Activated CD8-positive, alpha-beta memory T cell treated with anti-CD3 and anti-CD28 coated beads, Interleukin-2, amount 10 ng/mL, durations not matched to agents 7 days and 5 days (primary cell): Measurements from ENCODE around the gene CLGN. TPM values are rescaled to one million over a fixed set of nuclear protein-coding genes. Genes with fewer than 3 reads are reported as not detected.

Experiments used
- ATAC-seq: fragments of 150-1000 bp; cut with Tn5 transposase; one replicate; pipeline ENCODE4 v1.10.0; 2021; ENCODE audit warnings: moderate library complexity
- CTCF ChIA-PET: fragments of 350-600 bp; sonication (Branson Sonifier 250); formaldehyde crosslinking; loops from one replicate; lab custom pipeline; 2021; ENCODE audit warnings: antibody characterized with exemption; lab: Charles Lee
- DNase-seq: peaks from one replicate; pipeline ENCODE4 v3.0.0-alpha.2; 2020
- H3K27ac Mint-ChIP-seq: one replicate; pipeline ENCODE4 v1.8.0; 2021; ENCODE audit warnings: mild to moderate bottlenecking, mixed read lengths
- H3K27me3 Mint-ChIP-seq: one replicate; pipeline ENCODE4 v1.8.0; 2021; ENCODE audit warnings: mixed read lengths
- H3K36me3 Mint-ChIP-seq: one replicate; pipeline ENCODE4 v1.8.0; 2021; ENCODE audit warnings: mild to moderate bottlenecking, mixed read lengths
- H3K4me1 Mint-ChIP-seq: one replicate; pipeline ENCODE4 v1.8.0; 2021; ENCODE audit warnings: mixed read lengths
- H3K4me3 Mint-ChIP-seq: one replicate; pipeline ENCODE4 v1.8.0; 2021; ENCODE audit warnings: mild to moderate bottlenecking, moderate library complexity, mixed read lengths
- H3K9me3 Mint-ChIP-seq: one replicate; pipeline ENCODE4 v1.8.0; 2022; ENCODE audit warnings: low read depth, mixed read lengths
- total RNA-seq, 2 experiments: library from RNA; stranded (reverse); gene quantifications; one replicate each; pipeline ENCODE4 v1.2.3, GENCODE V29; 2021

Gene CLGN
- total RNA-seq, 2 experiments from 2014 or later, result 0.15 TPM; not detected in 1

- no peak for ATAC-seq
- no peak for DNase-seq
- CTCF ChIA-PET, result interaction anchor here (0.7 to 3.0 kb wide), 3 partner anchors 8 to 241 kb away, joined by 3 to 18 read pairs (median 3); no protein-coding TSS in a partner anchor
- no peaks in the 10 kb centered on the region for H3K27me3 Mint-ChIP-seq
- no peaks in the 10 kb centered on the region for H3K9me3 Mint-ChIP-seq
- peaks cover 3% of the 10 kb centered on the region for H3K4me1 Mint-ChIP-seq
- no peak overlapping the region for H3K4me3 Mint-ChIP-seq
- no peaks in the 10 kb centered on the region for H3K36me3 Mint-ChIP-seq
- no peak overlapping the region for H3K27ac Mint-ChIP-seq
Measured at GRCh38 chr4:140367738-140368137, 59.7 kb downstream of the CLGN start.

- no peaks in the 10 kb centered on the region for H3K36me3 Mint-ChIP-seq
Measured at GRCh38 chr4:140363558-140363957, 63.9 kb downstream of the CLGN start.

GRCh38 chr4:140363051-140363450 is 64.4 kb downstream of the CLGN start:
- H3K27ac Mint-ChIP-seq, result no peak overlapping the region
- H3K27me3 Mint-ChIP-seq, result no peaks in the 10 kb centered on the region
- ATAC-seq, result no peak
- no peaks in the 10 kb centered on the region for H3K9me3 Mint-ChIP-seq
- no peak for DNase-seq
- CTCF ChIA-PET, result interaction anchor here (1.1 kb wide), 1 partner anchor 10 kb away, joined by 5 read pairs; the partner anchor contains the start of gene SCOC
- H3K4me1 Mint-ChIP-seq, result no peaks in the 10 kb centered on the region
- H3K36me3 Mint-ChIP-seq, result no peaks in the 10 kb centered on the region
- no peak overlapping the region for H3K4me3 Mint-ChIP-seq

More at GRCh38 chr4:140363558-140363957, 63.9 kb downstream of the CLGN start:
- ATAC-seq, result no peak
- Mint-ChIP-seq H3K4me1 (no peaks in the 10 kb centered on the region), H3K4me3 (no peak overlapping the region), H3K9me3 (no peaks in the 10 kb centered on the region), H3K27me3 (no peaks in the 10 kb centered on the region), H3K27ac (no peak overlapping the region)
- DNase-seq, result no peak
- CTCF ChIA-PET, result interaction anchor here (1.1 kb wide), 2 partner anchors 10 to 275 kb away, joined by 3 to 5 read pairs; partner anchors contain the start of gene SCOC

- Mint-ChIP-seq H3K36me3 (no peaks in the 10 kb centered on the region), H3K9me3 (no peaks in the 10 kb centered on the region), H3K4me3 (no peak overlapping the region), H3K4me1 (no peaks in the 10 kb centered on the region), H3K27ac (no peak overlapping the region), H3K27me3 (peaks cover 7% of the 10 kb centered on the region)
- ATAC-seq (no peak), DNase-seq (no peak)
- CTCF ChIA-PET, result interaction anchor here (1.3 to 4.6 kb wide), 10 partner anchors 8 to 278 kb away, joined by 4 to 38 read pairs (median 10); partner anchors contain the start of genes ELMOD2 and SCOC
Measured at GRCh38 chr4:140361099-140361498, 66.3 kb downstream of the CLGN start.

GRCh38 chr4:140359562-140360427 is 67.7 kb downstream of the CLGN start:
- Mint-ChIP-seq H3K4me3 (no peak overlapping the region), H3K36me3 (no peaks in the 10 kb centered on the region), H3K27me3 (peaks cover 7% of the 10 kb centered on the region), H3K9me3 (no peaks in the 10 kb centered on the region), H3K27ac (no peak overlapping the region), H3K4me1 (no peaks in the 10 kb centered on the region)
- ATAC-seq (peak; percentile 93), DNase-seq (peak; percentile 82)
- CTCF ChIA-PET, result interaction anchor here (0.7 to 4.6 kb wide), 24 partner anchors 9 to 704 kb away, joined by 3 to 38 read pairs (median 6); partner anchors contain the start of genes CLGN, ELMOD2, MGAT4D and SCOC

- CTCF ChIA-PET, result interaction anchor here (1.0 to 4.6 kb wide), 3 partner anchors 11 to 105 kb away, joined by 3 to 38 read pairs (median 18); partner anchors contain the start of gene SCOC
- no peak overlapping the region for H3K27ac Mint-ChIP-seq
- DNase-seq (no peak), ATAC-seq (no peak)
- peaks cover 11% of the 10 kb centered on the region for H3K27me3 Mint-ChIP-seq
- no peaks in the 10 kb centered on the region for H3K9me3 Mint-ChIP-seq
- H3K36me3 Mint-ChIP-seq, result no peaks in the 10 kb centered on the region
- no peak overlapping the region for H3K4me3 Mint-ChIP-seq
- H3K4me1 Mint-ChIP-seq, result peaks cover 3% of the 10 kb centered on the region
Measured at GRCh38 chr4:140358281-140358680, 69.2 kb downstream of the CLGN start.

GRCh38 chr4:140357868-140358267 is 69.6 kb downstream of the CLGN start:
- DNase-seq, result no peak
- Mint-ChIP-seq H3K36me3 (no peaks in the 10 kb centered on the region), H3K4me1 (peaks cover 3% of the 10 kb centered on the region), H3K27me3 (peaks cover 11% of the 10 kb centered on the region), H3K9me3 (no peaks in the 10 kb centered on the region), H3K4me3 (no peak overlapping the region), H3K27ac (no peak overlapping the region)
- CTCF ChIA-PET, result interaction anchor here (1.0 to 4.6 kb wide), 2 partner anchors 16 to 104 kb away, joined by 3 to 38 read pairs; partner anchors contain the start of gene SCOC
- ATAC-seq, result no peak

GRCh38 chr4:140355288-140355687 is 72.2 kb downstream of the CLGN start:
- no peak overlapping the region for H3K27ac Mint-ChIP-seq
- CTCF ChIA-PET, result no interaction called here
- peaks cover 13% of the 10 kb centered on the region for H3K27me3 Mint-ChIP-seq
- ATAC-seq, result no peak
- H3K4me3 Mint-ChIP-seq, result no peak overlapping the region
- no peak for DNase-seq
- H3K36me3 Mint-ChIP-seq, result no peaks in the 10 kb centered on the region
- peaks cover 3% of the 10 kb centered on the region for H3K4me1 Mint-ChIP-seq
- no peaks in the 10 kb centered on the region for H3K9me3 Mint-ChIP-seq

- DNase-seq (no peak), ATAC-seq (no peak)
- Mint-ChIP-seq H3K4me1 (peaks cover 3% of the 10 kb centered on the region), H3K27ac (no peak overlapping the region), H3K9me3 (no peaks in the 10 kb centered on the region), H3K36me3 (no peaks in the 10 kb centered on the region), H3K27me3 (peaks cover 21% of the 10 kb centered on the region), H3K4me3 (no peak overlapping the region)
- CTCF ChIA-PET, result interaction anchor here (1.7 kb wide), 1 partner anchor 751 kb away, joined by 3 read pairs; no protein-coding TSS in a partner anchor
Measured at GRCh38 chr4:140353786-140354185, 73.7 kb downstream of the CLGN start.

GRCh38 chr4:140351093-140352075 is 76.1 kb downstream of the CLGN start:
- Mint-ChIP-seq H3K36me3 (no peaks in the 10 kb centered on the region), H3K27ac (no peak overlapping the region), H3K4me3 (no peak overlapping the region), H3K4me1 (peaks cover 3% of the 10 kb centered on the region), H3K9me3 (no peaks in the 10 kb centered on the region), H3K27me3 (peaks cover 22% of the 10 kb centered on the region)
- DNase-seq (no peak), ATAC-seq (no peak)
- CTCF ChIA-PET, result interaction anchor here (4.5 kb wide), 1 partner anchor 8 kb away, joined by 15 read pairs; no protein-coding TSS in a partner anchor

- Mint-ChIP-seq H3K27ac (no peak overlapping the region), H3K4me3 (no peak overlapping the region), H3K36me3 (no peaks in the 10 kb centered on the region), H3K4me1 (peaks cover 3% of the 10 kb centered on the region), H3K9me3 (no peaks in the 10 kb centered on the region), H3K27me3 (peaks cover 23% of the 10 kb centered on the region)
- DNase-seq (no peak), ATAC-seq (no peak)
- CTCF ChIA-PET, result interaction anchor here (4.5 kb wide), 1 partner anchor 10 kb away, joined by 15 read pairs; no protein-coding TSS in a partner anchor
Measured at GRCh38 chr4:140349816-140350215, 77.6 kb downstream of the CLGN start.

GRCh38 chr4:140346136-140346535 is 81.3 kb downstream of the CLGN start:
- no peak for ATAC-seq
- Mint-ChIP-seq H3K4me1 (no peaks in the 10 kb centered on the region), H3K36me3 (no peaks in the 10 kb centered on the region), H3K27ac (no peak overlapping the region), H3K9me3 (no peaks in the 10 kb centered on the region), H3K27me3 (peaks cover 36% of the 10 kb centered on the region), H3K4me3 (no peak overlapping the region)
- DNase-seq, result no peak
- CTCF ChIA-PET, result no interaction called here
